ENCODE measurements around the gene ADORA3.
A peak's percentile ranks its signal among the peaks of the same experiment; 100 is the strongest.

Gene ADORA3

DNA sequence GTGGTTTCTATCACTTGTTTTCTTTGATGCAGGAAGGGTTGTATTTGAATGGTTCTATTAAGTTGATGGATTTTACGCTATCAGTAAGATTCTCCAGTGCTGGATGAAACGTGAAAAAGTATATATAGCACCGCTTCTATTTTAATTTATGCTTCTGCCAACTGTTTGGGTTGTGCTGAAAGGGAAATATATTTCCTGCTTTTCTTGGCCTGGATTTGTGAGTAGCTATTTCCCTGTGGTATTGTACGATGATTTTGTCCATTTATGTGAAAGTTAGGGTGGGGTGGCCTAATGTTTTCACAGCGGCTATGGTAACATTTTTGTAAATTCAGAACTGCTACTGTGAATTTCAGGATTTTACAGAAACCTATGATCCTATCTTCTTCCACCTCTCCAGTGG lies 29.3 kb downstream of the ADORA3 start:
- DNase-seq = no peak

DNA sequence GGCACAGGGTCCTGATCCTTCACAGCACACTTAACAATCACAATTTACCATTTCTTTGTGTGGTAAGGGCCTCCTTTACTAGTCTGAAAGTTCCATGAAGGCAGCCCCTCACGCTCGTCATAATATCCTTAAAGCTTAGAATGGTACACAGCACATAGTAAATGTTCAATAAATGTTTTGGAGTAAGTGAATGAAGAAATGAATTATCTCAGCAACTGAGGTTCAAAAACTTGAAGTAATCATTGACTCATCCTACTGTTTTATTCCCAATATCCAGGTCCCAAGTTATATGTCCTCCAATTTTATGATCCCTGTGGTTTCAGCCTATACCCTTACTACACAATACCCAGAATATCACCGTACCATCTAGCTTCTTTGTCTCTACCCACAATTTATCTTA lies 31.9 kb downstream of the ADORA3 start:
- DNase-seq = no peak

DNA sequence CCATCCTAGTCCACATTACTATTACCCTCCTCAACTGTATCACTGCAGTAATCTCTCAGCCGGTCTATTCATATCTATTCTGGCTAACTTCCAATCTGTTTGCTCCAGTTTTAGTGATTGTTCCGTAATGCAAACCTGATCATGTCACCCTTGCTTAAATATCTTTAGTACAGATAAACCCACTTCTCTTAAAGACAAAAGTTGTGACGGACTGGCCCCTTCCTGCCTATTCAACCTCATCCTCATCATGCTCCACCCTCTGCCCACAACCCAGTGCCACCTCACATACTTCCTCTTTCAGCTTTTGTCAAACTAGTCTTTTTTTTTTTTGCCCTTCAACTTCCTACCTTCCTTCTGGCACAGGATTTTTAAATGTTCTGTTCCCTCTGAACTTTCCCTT lies 32.4 kb downstream of the ADORA3 start:
- DNase-seq = no peak

DNA sequence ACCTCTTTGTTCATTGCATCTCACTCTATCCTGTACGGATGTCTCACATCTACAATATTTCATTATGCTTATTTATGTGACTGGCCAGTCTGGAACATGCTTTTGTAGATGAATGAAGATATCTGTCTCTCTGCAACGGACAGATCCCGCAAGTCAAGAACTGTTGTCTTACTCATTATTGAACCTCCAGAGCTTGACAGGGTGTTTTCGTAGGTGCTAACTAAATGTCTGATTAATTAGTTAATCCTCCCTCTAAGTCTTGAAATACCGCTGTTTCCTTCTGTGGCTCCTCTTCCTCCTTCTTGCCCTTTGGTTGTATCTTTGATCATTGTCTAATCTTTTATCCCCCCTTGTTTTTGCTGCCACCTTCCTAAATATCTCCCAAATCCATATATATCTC lies 32.8 kb downstream of the ADORA3 start:
- no peak for DNase-seq

DNA sequence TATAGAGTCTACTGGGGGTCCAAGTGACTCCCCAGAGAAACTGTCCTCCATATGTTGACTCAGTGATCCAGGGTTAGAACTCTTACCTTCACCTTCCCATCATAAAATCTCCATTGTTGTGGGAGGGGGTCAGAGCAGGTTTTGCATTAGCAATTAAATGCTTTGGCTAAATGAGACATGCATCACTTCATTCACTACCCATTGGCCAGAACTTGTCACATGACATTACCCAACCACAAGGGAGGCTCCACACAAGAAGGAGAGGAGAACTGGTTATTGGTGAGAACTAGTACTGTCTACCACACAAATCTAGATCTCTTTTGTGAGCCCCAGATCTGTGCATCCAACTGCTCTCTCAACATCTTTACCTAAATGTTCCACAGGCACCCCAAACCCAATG lies 33.9 kb downstream of the ADORA3 start:
- DNase-seq = no peak

DNA sequence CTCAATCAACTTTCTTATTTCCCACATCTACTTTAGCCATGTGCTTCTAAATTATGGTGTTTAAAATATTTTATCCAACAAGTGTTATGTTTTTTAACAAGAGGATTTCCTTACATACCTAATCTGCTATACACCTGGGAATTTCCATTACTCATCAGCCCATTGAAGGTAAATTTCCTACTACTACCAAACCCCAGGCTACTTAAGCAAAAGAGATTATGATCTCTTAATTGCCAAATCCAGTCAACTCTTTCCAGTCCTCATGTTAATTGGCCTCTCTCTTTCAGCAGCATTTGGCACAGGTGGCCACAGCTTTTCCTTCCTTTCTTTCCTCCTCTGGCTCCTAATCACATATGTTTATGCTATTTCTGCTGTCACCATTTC lies 34.7 kb downstream of the ADORA3 start:
- DNase-seq = no peak

DNA sequence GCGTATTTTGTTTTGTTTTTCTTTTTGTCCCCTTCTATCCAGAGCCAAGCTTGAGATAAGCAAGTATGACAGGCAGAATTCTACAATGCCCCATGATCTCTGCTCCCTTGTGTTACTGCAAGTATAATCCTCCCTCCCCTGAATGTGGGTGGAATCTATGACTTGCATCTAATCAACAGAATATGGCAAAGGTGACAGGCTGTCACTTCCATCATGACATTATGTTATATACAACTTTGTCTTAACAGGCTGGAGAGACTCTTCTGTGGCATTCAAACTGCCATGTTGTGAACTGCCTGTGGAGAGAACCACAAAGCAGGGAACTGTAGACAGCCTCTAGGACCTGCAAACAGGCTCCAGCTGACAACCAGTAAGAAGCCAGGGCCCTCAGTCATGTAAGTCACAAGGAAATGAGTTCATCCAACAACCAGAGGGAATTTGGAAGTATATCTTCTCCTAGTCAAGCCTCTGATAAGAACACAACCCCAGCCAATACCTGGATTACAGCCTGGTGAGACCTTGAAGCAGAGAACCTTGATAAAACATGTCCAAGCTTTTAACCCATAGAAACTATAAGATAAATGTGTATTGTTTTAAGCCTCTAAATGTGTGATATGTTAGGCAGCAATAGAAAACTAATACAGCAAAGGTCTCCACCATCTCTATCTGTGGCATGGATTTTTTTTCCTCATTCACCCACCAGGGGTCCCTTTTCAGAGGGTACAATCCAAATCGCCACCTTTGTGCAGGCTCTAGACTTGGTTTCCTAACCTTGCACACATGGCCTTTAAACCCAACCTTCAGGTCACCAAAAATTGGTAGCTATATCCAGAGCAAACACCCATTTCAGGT lies 35.3 kb downstream of the ADORA3 start:
- peak; percentile 32 for DNase-seq

DNA sequence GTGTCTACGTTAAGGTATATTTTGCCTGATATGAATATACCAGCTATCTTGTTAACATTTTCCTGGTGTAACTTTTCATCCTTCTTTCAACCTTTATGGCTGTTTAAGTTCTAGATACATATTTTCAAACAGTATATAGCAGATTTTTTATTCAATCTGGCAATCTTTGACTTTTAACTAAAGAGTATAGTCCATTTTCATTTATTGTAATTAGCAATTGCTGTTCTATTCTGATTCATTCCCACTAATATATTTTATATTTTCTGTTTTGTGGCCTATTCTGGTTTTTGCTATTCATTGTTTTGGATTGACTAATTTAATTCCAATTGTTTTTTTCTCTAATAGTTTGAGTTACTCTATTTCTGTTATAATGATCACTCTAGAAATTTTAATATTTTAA lies 37.0 kb downstream of the ADORA3 start:
- no peak for DNase-seq

DNA sequence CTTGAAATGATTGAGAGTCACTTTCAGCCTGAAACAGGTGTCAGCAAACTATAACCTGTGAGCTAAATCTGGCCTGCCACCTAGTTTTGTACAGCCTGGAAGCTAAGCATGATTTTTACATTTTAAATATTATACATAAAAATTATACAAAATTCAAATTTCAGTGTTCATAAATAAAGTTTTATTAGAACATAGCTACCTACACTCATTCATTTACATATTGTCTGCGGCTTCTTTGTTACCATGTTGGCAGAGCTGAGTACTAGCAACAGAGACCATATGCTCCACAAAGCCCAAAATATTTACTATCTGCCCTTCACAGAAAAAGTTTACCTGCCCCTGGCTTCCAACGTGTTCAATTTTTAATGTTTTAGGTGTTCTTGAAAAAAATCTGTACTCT lies 37.7 kb downstream of the ADORA3 start:
- no peak for DNase-seq

DNA sequence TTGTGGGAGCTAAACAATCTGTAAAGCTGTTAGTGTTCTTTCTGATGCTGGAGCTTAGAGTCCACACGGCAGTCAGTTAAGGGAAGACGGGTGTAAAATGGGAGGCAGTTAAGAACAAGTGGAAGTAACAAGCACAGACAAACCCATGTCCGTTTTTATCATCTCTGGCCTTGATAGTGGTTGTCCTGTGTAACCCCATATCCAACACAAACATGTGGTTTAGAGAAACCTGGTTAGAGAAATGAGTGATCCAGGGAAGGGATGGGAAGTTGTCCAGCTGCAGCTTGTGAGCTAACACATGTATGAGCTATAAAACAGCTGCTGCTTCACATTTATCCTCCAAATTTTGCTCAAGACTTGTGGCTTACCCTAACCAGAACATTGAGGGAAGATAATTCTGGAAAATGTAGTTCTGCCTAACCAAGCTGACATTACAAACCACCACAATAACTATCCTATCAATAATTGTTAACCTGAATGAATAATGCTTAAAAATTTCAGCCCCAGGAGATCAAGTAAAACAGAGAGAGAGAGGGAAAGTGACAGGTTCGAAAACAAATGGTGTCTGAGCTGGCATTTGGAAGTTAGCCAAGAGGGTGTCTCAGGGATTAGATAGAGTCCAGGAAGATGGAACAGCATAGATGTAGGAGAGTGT lies 40.3 kb downstream of the ADORA3 start:
- peak; percentile 38 for DNase-seq

DNA sequence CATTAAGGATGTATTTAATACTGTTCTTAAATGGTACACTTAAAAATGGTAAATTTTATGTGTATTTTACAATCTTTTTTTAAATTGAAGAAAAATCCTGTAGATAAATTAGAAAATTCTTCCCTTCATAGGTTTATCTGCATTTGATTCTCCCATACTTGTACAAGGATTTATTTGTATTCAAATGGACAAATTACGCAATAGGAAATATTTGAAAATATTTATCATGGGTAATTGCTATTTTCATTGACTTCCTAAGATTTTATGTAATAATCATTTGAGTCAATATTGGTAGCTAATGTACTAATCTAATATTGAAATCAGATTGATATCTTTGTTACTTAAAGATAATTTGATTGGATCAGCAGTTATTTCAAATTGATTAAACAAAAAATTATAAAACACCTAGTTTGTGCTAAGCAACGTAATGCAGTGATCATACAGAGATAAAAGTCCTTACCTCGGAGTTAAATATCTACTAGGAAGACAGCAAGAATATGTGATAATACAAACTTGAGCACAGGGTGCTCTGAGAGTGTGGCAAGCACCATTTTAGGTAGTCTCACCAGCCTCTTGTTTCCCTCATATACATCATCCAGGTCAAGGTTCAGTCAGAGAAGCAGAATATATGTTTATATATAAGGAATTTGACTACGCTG lies 40.9 kb downstream of the ADORA3 start:
- DNase-seq = no peak

DNA sequence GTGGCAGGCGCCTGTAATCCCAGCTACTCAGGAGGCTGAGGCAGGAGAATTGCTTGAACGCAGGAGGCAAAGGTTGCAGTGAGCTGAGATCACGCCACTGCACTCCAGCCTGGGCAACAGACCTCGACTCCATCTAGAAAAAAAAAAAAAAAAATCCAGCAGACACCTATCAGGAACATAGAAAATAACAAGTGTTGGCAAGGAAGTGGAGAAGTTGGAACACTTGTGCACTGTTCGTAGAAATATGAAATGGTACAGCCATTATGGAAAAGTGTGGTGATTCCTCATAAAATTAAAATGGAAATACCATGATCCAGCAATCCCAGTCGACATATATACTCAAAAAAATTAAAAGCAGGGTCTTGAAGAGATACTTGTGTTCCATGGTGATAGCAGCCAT lies 41.7 kb downstream of the ADORA3 start:
- no peak for DNase-seq

DNA sequence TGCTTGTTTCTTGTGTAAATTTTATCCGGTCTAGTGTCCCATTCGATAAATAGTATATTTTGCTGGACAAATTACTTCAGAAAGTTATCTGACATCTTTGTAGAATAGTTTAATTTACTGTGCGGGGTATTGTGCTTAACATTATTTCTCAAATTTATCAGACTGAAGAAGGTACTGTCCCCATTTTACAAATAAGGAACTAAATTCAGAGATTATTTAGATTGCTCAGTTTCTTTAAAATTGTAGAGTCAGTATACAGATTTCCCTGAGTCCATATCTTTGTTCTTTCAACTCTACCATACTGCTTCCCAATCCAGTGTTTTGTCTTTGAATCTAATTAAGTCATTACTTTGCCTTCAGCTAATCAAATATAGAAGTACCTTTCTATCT lies 47.8 kb downstream of the ADORA3 start:
- DNase-seq = no peak

DNA sequence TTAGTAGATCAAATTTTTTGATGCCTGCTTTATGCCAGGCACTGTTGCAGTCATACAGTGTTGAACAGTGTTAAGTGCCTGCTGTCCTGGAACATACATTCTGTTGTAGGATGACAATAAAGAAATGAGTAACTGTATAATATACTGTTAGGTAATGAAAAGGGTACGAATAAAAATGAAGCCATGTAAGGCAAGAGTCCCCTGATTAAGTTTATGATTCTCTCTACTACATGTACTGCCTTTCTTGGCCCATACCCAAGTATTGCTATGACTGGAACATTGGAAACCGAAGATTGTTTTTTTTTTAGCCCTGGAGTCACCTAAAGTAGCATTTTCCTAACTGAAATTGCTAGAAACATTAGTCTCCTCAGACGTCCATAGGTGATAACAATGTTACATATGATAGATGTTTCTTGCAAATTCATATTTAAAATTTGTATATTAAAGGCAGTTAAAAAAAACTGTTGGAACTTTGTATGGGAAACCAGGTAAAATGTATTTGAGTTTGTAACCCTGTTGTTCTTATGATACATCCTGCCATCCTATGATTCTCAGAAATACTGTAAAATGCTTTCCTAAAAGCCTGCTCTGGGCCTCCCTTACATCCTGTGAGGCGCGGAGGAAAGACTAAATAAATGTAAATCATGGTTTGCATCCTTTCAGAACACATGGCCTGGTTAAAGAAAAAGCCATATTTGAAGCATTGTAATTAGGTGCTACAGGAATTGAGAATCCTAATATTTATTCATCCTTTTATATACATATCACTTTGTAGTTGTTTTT lies 48.4 kb downstream of the ADORA3 start:
- no peak for DNase-seq

DNA sequence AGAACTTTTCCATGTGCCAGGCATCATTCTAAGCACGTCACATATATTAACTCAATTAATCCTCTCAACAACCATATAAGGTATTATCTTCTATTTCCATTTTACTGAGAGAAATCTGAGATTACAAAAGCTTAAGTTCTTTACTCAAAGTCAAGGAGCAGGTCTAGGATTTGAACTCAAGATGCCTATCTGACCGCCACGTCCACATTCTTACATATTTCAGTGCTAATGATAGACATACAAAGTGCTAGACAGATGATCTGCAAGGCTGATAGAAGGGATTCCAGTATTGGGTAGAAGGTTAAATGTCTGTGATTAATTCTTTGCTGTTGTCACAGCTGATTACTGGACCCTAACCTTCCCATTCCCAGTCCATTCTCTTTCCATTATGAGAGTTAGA lies 49.7 kb downstream of the ADORA3 start:
- DNase-seq = no peak

DNA sequence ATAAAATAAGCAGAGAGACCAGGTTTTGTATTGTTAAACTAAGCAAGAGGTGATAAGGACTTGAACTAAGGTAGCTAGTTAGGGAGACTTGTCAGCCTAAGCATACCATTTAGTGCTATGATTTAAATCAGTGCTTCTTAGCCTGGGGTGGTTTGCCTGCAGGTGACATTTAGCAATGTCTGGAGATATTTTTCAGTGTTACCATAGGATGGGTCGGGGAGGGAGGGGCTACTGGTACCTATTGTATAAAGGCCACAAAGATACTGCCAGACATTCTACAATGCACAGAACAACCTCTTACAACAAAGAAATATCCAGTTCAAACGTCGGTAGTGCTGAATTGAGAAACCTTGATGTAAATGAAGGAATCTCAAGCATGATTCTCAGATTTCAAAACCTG lies 50.9 kb downstream of the ADORA3 start:
- DNase-seq = no peak

DNA sequence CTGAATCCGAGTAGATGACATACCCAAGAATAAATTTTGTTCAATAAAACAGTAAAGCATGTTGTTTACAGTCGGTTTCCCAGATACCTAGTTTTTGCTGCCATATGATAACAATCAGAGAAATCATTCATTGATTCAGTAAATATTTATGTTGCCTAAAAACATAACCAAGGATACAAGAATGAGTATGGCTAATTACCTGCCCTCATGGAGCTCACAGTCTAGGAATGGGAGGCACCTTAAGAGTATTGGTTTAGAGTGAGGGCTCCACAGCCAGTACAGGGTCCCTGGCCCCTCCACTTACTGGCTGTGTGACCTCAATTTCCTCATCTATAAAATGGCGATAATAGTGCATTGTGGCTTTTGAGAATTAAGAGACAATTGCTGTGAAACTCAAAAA lies 53.2 kb downstream of the ADORA3 start:
- DNase-seq = no peak

DNA sequence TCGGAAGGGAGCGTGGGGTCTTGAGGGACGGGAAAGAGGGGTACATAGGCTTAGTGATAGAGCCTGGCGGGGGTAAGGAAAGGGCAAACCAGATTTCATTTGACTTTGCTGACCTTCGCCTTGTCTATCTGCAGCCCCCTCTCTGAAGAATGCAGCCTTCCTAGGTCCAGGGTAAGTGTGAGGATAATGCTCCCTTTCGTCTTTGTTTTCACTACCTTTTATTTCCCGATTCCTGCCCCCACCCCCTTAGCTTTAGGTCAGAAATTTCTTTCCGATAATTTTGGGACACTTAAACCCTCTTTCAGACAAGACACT lies 53.8 kb downstream of the ADORA3 start:
- no peak for DNase-seq
